ENCODE data around the gene SMIM1. TPM values are rescaled to one million over a fixed set of nuclear protein-coding genes. Genes with fewer than 3 reads are reported as not detected.
"Not testable (repeated sequence)": the region's sequence is repeated elsewhere in the genome, so short reads cannot be mapped to it uniquely, and the experiment has no call there.

SMIM1 gene, protein sequence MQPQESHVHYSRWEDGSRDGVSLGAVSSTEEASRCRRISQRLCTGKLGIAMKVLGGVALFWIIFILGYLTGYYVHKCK
- total RNA-seq (1 to 10 TPM in 4 of 5 experiments, under 1 TPM in 1; 0.58 to 4.3 (median 2.3) TPM), polyA plus RNA-seq (1 to 10 TPM in 1 of 2 donors, under 1 TPM in 1; 0.75 to 3.0 TPM), total RNA-seq (2.4 reads per million, percentile 12 among the genes with 10 or more reads in this experiment)

DNA sequence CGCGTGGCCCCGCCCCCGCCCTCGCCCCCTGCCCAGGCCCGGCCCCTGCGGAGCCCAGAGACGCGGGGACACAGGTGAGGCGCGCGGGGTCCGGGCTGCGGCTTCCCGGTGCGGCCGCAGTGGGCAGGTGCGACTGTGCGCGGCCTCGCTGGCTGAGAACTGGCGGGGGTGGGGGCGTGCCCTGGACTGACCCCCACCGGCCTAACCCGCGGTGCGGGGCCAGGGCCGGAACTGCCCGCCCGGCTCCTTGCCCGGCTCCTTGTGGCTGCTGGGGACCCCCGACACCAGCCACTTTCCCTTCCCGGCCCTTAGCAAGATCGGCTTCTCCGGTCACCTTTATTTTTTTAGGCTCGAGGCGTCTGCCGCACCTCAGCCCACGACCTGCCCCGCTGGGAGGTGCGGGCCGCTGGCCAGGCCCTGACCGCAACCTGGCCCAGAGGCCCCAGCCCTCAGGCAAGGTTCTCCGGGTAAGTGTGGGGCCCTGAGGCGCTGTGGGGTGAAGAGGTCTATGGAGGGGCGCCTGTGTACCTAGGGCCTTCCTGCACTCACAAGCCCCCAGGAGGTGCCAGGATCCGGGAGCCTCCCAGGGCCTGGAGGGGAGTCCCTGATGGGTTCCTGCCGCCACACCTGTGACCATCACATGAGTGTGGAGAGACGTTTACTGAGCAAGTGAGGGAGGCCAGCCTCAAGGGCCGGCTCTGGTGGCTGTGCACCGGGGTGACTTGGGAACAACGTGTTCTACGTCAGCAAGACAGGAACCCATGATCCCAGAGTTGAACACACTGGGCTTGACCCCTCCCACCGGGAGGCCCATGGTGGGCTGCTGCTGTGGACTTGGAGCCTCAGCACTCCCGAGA lies at the start of gene SMIM1:
TSS of gene SMIM1 (plus strand) at position 35 of the 857 bp plus-strand sequence. CDS start 2,625 bp downstream, outside the sequence.
- Histone ChIP-seq H3K9me3 (ENCODE audit: control insufficient read depth in 2 of 3, low read length in 3 of 3) (no peaks in the 10 kb centered on the region), H3K4me1 (ENCODE audit: control insufficient read depth in 2 of 2, insufficient read depth in 2 of 2, low read length in 2 of 2) (peaks cover 5 to 12% of the 10 kb centered on the region in 2 donors), H3K36me3 (ENCODE audit: control insufficient read depth in 2 of 3, insufficient read depth in 3 of 3, low read length in 3 of 3) (no peaks in the 10 kb centered on the region), H3K27ac (ENCODE audit: low read depth, low read length) (peak within 1 kb of the TSS; percentile 62), H3K27me3 (ENCODE audit: control insufficient read depth in 2 of 2, insufficient read depth in 2 of 2, low read length in 2 of 2) (no peaks in the 10 kb centered on the region), H3K4me3 (ENCODE audit: low read length) (peak within 1 kb of the TSS; percentile 51)
- intact Hi-C loops (cut with micrococcal nuclease): loop anchor here (1.0 to 10.0 kb wide), 7 partner anchors 23 to 148 kb away; partner anchors contain the start of genes C1orf174 (in 2 of the 2), LRRC47 (in 2 of the 2), TPRG1L (in 1 of the 2) and WRAP73 (in 1 of the 2)
- ATAC-seq (no peak), DNase-seq (peak in 6 of 9 donors; percentile 8 to 33 (median 20))
- peaks cover 0 to 3% (median 0%) of the 10 kb centered on the region in 5 donors for H3K27me3 Mint-ChIP-seq
- H3K4me1 Mint-ChIP-seq: peaks cover 5 to 22% (median 11%) of the 10 kb centered on the region in 7 donors
- H3K9me3 Mint-ChIP-seq: no peaks in the 10 kb centered on the region
- H3K27ac Mint-ChIP-seq: peak within 1 kb of the TSS in 7 of 9 donors; percentile 23 to 73 (median 37)
- ChIA-PET CTCF (no interaction called here), POLR2A (no interaction called here)
- H3K4me3 Mint-ChIP-seq: peak within 1 kb of the TSS; percentile 58 to 84 (median 73)
- H3K36me3 Mint-ChIP-seq: no peaks in the 10 kb centered on the region

DNA sequence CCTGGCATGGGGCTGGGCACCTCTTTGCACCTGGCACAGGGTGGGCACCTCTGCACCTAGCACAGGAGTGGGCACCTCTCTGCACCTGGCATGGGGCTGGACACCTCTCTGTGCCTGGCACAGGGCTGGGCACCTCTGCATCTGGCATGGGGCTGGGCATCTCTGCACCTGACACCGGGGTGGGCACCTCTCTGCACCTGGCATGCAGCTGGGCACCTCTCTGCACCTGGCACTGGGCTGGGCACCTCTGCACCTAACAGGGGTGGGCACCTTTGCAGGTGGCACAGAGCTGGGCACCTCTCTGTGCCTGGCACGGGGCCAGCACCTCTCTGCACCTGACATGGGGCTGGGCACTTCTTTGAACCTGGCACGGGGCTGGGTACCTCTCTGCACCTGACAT lies 49.7 kb upstream of the SMIM1 start:
- no peak for DNase-seq
- H3K9me3 ChIP-seq (ENCODE audit: control insufficient read depth in 2 of 3, low read length in 3 of 3): no peaks in the 10 kb centered on the region
- CTCF ChIA-PET: interaction anchor here (3.0 kb wide), 1 partner anchor 270 kb away, joined by 11 read pairs; no protein-coding TSS in a partner anchor
- Mint-ChIP-seq H3K27me3 (no peaks in the 10 kb centered on the region), H3K27ac (no peak overlapping the region), H3K4me3 (no peak overlapping the region), H3K9me3 (no peaks in the 10 kb centered on the region), H3K36me3 (no peaks in the 10 kb centered on the region), H3K4me1 (peaks cover 0 to 12% (median 2%) of the 10 kb centered on the region in 7 donors)
- H3K36me3 ChIP-seq (ENCODE audit: control insufficient read depth in 2 of 3, insufficient read depth in 3 of 3, low read length in 3 of 3): no peaks in the 10 kb centered on the region
- H3K27me3 ChIP-seq (ENCODE audit: control insufficient read depth in 2 of 2, insufficient read depth in 2 of 2, low read length in 2 of 2): no peaks in the 10 kb centered on the region
- H3K27ac ChIP-seq (ENCODE audit: low read depth, low read length): no peak overlapping the region
- intact Hi-C loops (cut with micrococcal nuclease): loop anchor here in 1 of 2 donors (5.0 kb wide), 3 partner anchors 71 to 231 kb away; partner anchors contain the start of genes TP73 and WRAP73
- H3K4me3 ChIP-seq (ENCODE audit: low read length): no peak overlapping the region
- no peak for ATAC-seq
- H3K4me1 ChIP-seq (ENCODE audit: control insufficient read depth in 2 of 2, insufficient read depth in 2 of 2, low read length in 2 of 2): peaks cover 0 to 7% of the 10 kb centered on the region in 2 donors
- POLR2A ChIA-PET: no interaction called here

DNA sequence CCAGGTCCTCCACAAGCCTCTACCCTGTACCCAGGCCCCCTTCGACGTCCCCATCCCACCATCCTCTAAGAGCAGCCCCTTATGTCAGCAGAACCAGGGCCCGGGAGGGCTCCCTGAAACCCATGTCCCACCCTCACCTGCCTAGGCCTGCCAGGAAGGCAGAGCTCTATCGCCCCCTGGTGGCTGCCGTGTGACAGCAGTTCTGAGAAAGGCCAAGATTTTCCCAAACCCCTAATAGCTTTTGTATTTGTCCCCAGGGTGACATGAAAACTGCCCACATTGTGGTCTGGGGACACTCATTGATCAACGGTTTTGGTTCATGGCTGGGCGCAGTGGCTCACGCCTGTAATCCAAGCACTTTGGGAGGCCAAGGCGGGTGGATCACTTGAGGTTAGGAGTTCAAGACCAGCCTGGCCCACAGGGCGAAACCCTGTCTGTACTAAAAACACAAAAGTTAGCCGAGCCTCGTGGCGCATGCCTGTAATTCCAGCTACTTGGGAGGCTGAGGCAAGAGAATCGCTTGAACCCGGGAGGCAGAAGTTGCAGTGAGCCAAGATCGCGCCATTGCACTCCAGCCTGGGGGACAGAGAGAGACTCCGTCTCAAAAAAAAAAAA lies 48.0 kb upstream of the SMIM1 start:
- H3K27me3 Mint-ChIP-seq; H3K4me3 Mint-ChIP-seq; H3K36me3 Mint-ChIP-seq; H3K4me1 ChIP-seq (ENCODE audit: control insufficient read depth in 2 of 2, insufficient read depth in 2 of 2, low read length in 2 of 2); H3K36me3 ChIP-seq (ENCODE audit: control insufficient read depth in 2 of 3, insufficient read depth in 3 of 3, low read length in 3 of 3); H3K27me3 ChIP-seq (ENCODE audit: control insufficient read depth in 2 of 2, insufficient read depth in 2 of 2, low read length in 2 of 2); H3K9me3 ChIP-seq (ENCODE audit: control insufficient read depth in 2 of 3, low read length in 3 of 3); H3K4me3 ChIP-seq (ENCODE audit: low read length); POLR2A ChIA-PET; H3K27ac ChIP-seq (ENCODE audit: low read depth, low read length); H3K9me3 Mint-ChIP-seq: not testable (repeated sequence)
- DNase-seq: peak; percentile 45 to 83 (median 72)
- H3K27ac Mint-ChIP-seq: peak overlapping the region in 1 of 9 donors; percentile 58
- intact Hi-C loops (cut with micrococcal nuclease): loop anchor here (1.0 to 5.0 kb wide), 5 partner anchors 29 to 271 kb away; partner anchors contain the start of genes TP73 (in 1 of the 2) and WRAP73 (in 1 of the 2)
- CTCF ChIA-PET: interaction anchor here (0.7 to 1.5 kb wide), 5 partner anchors 9 to 865 kb away, joined by 3 to 13 read pairs (median 5); no protein-coding TSS in a partner anchor
- ATAC-seq: peak; percentile 71
- H3K4me1 Mint-ChIP-seq: peaks cover 0 to 11% (median 2%) of the 10 kb centered on the region in 7 donors

DNA sequence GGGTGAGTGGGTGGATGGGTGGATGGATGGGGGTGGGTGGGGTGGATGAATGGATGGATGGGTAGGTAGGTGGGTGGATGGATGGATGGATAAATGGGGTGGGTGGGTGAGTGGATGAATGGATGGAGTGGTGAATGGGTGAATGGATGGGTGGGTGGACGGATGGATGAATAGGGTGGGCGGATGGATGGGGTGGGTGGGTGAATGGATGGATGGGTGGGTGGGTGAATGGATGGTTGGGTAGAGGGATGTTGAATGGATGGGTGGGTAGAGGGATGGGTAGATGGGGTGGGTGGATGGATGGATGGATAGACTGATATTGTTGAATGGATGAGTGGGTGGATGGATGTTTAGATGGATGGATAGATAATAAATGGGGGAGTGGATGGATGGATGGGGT lies 47.2 kb upstream of the SMIM1 start:
- ATAC-seq (no peak), DNase-seq (no peak)
- Mint-ChIP-seq H3K27ac (no peak overlapping the region), H3K9me3 (peaks cover 0 to 2% (median 0%) of the 10 kb centered on the region in 11 donors), H3K4me1 (peaks cover 0 to 4% (median 2%) of the 10 kb centered on the region in 7 donors), H3K4me3 (no peak overlapping the region), H3K36me3 (no peaks in the 10 kb centered on the region), H3K27me3 (peaks cover 0 to 8% (median 0%) of the 10 kb centered on the region in 5 donors)
- Histone ChIP-seq H3K9me3 (ENCODE audit: control insufficient read depth in 2 of 3, low read length in 3 of 3) (no peaks in the 10 kb centered on the region), H3K27ac (ENCODE audit: low read depth, low read length) (no peak overlapping the region), H3K4me3 (ENCODE audit: low read length) (no peak overlapping the region), H3K4me1 (ENCODE audit: control insufficient read depth in 2 of 2, insufficient read depth in 2 of 2, low read length in 2 of 2) (peaks cover 0 to 3% of the 10 kb centered on the region in 2 donors), H3K36me3 (ENCODE audit: control insufficient read depth in 2 of 3, insufficient read depth in 3 of 3, low read length in 3 of 3) (no peaks in the 10 kb centered on the region), H3K27me3 (ENCODE audit: control insufficient read depth in 2 of 2, insufficient read depth in 2 of 2, low read length in 2 of 2) (no peaks in the 10 kb centered on the region)
- CTCF ChIA-PET: interaction anchor here (1.2 to 1.5 kb wide), 4 partner anchors 10 to 273 kb away, joined by 3 to 13 read pairs (median 6); no protein-coding TSS in a partner anchor
- POLR2A ChIA-PET: no interaction called here
- intact Hi-C loops (cut with micrococcal nuclease): no loop called here

DNA sequence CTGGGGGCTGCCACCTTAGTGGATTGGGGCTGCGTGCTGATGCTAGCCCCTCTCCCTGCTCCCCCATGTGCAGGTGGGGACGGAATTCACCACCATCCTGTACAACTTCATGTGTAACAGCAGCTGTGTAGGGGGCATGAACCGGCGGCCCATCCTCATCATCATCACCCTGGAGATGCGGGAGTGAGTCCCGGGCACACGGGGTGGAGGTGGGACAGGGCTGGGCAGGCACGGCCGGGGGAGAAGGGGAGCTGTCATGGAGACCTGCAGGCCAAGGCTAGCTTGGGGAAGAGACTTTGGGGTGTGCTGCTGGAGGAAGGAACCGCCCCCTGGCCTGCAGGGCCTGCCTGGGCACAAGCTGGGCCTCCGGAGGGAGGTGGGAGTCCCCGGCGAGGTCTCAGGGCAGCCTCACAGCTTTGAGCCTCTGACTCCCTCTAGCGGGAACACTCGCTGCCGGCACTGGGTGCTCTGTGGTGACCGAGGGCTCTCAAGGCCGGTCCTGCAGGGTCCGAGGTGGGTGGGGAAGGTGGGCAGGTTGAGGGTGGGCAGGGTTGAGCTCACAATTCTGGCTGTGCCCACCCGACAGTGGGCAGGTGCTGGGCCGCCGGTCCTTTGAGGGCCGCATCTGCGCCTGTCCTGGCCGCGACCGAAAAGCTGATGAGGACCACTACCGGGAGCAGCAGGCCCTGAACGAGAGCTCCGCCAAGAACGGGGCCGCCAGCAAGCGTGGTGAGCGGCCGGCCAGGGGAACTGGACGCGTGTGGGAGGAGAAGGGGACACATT lies 45.3 kb upstream of the SMIM1 start:
- POLR2A ChIA-PET: no interaction called here
- ATAC-seq: peak; percentile 14

More for the DNA sequence above, 45.3 kb upstream of the SMIM1 start:
- Mint-ChIP-seq H3K27ac (no peak overlapping the region), H3K4me1 (peaks cover 0 to 4% (median 0%) of the 10 kb centered on the region in 7 donors), H3K36me3 (no peaks in the 10 kb centered on the region), H3K9me3 (peaks cover 0 to 2% (median 0%) of the 10 kb centered on the region in 11 donors), H3K4me3 (no peak overlapping the region), H3K27me3 (peaks cover 0 to 18% (median 0%) of the 10 kb centered on the region in 5 donors)
- Histone ChIP-seq H3K36me3 (ENCODE audit: control insufficient read depth in 2 of 3, insufficient read depth in 3 of 3, low read length in 3 of 3) (no peaks in the 10 kb centered on the region), H3K27ac (ENCODE audit: low read depth, low read length) (no peak overlapping the region), H3K4me1 (ENCODE audit: control insufficient read depth in 2 of 2, insufficient read depth in 2 of 2, low read length in 2 of 2) (no peaks in the 10 kb centered on the region), H3K27me3 (ENCODE audit: control insufficient read depth in 2 of 2, insufficient read depth in 2 of 2, low read length in 2 of 2) (no peaks in the 10 kb centered on the region), H3K4me3 (ENCODE audit: low read length) (no peak overlapping the region), H3K9me3 (ENCODE audit: control insufficient read depth in 2 of 3, low read length in 3 of 3) (no peaks in the 10 kb centered on the region)
- CTCF ChIA-PET: interaction anchor here (1.6 kb wide), 1 partner anchor 32 kb away, joined by 6 read pairs; no protein-coding TSS in a partner anchor
- no peak for DNase-seq
- intact Hi-C loops (cut with micrococcal nuclease): no loop called here
